ENCODE measurements around the gene PIK3R5. TPM values are rescaled to one million over a fixed set of nuclear protein-coding genes. Genes with fewer than 3 reads are reported as not detected.

Gene PIK3R5
- total RNA-seq, 1 experiment from 2014 or later, result 5.9 TPM

DNA sequence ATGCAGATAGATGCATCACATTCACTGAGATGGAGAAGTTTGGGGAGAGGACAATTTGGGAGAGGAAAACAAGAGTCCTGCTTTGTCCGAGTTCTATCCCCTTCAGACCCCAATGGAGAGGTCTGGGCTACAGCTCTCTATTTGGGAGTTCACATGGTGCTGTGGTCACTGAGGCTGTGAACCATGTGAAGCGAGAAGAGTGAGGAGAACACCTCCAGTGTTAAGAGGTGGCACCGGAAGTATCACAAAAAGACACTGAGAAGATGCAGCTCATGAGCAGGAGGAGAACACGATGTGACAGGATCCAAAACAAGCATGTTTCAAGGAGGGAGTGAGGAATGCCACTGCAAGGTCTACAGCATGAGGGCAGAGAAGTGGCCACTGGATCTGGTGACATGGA lies 39.7 kb downstream of the PIK3R5 start (continued):
- TF ChIP-seq, protein P1, sequence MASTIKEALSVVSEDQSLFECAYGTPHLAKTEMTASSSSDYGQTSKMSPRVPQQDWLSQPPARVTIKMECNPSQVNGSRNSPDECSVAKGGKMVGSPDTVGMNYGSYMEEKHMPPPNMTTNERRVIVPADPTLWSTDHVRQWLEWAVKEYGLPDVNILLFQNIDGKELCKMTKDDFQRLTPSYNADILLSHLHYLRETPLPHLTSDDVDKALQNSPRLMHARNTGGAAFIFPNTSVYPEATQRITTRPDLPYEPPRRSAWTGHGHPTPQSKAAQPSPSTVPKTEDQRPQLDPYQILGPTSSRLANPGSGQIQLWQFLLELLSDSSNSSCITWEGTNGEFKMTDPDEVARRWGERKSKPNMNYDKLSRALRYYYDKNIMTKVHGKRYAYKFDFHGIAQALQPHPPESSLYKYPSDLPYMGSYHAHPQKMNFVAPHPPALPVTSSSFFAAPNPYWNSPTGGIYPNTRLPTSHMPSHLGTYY (CRISPR knock-in tag; IDR thresholded peaks at IDR 0.05), result no peak

DNA sequence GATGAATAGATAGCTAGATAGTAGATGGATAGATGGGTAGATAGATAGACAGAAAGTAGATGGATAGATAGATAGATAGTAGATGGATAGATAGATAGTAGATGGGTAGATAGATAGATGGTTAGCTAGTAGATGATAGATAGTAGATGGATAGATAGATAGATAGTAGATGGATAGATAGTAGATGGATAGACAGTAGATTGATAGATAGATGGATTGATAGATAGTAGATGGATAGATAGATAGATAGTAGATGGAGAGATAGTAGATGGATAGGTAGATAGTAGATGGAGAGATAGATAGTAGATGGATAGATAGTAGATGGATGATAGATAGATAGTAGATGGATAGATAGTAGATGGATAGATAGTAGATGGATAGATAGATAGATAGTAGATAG lies 40.4 kb downstream of the PIK3R5 start:
- Mint-ChIP-seq H3K4me1 (no peaks in the 10 kb centered on the region), H3K36me3 (peaks cover 12% of the 10 kb centered on the region), H3K27me3 (ENCODE audit: low read depth) (peaks cover 10% of the 10 kb centered on the region), H3K9me3 (peaks cover 31% of the 10 kb centered on the region), H3K27ac (no peak overlapping the region), H3K4me3 (no peak overlapping the region)
- ChIA-PET POLR2A (no interaction called here), CTCF (no interaction called here)
- no peak for TF ChIP-seq ZNF232 (CRISPR knock-in tag; IDR thresholded peaks at IDR 0.05)
- no peak for TF ChIP-seq ATF1 (CRISPR knock-in tag; IDR thresholded peaks at IDR 0.05)
- no peak for TF ChIP-seq JUN (CRISPR knock-in tag; IDR thresholded peaks at IDR 0.05)
- TF ChIP-seq, protein P2, sequence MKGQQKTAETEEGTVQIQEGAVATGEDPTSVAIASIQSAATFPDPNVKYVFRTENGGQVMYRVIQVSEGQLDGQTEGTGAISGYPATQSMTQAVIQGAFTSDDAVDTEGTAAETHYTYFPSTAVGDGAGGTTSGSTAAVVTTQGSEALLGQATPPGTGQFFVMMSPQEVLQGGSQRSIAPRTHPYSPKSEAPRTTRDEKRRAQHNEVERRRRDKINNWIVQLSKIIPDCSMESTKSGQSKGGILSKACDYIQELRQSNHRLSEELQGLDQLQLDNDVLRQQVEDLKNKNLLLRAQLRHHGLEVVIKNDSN (CRISPR knock-in tag; IDR thresholded peaks at IDR 0.05), result no peak
- TF ChIP-seq, protein P3, sequence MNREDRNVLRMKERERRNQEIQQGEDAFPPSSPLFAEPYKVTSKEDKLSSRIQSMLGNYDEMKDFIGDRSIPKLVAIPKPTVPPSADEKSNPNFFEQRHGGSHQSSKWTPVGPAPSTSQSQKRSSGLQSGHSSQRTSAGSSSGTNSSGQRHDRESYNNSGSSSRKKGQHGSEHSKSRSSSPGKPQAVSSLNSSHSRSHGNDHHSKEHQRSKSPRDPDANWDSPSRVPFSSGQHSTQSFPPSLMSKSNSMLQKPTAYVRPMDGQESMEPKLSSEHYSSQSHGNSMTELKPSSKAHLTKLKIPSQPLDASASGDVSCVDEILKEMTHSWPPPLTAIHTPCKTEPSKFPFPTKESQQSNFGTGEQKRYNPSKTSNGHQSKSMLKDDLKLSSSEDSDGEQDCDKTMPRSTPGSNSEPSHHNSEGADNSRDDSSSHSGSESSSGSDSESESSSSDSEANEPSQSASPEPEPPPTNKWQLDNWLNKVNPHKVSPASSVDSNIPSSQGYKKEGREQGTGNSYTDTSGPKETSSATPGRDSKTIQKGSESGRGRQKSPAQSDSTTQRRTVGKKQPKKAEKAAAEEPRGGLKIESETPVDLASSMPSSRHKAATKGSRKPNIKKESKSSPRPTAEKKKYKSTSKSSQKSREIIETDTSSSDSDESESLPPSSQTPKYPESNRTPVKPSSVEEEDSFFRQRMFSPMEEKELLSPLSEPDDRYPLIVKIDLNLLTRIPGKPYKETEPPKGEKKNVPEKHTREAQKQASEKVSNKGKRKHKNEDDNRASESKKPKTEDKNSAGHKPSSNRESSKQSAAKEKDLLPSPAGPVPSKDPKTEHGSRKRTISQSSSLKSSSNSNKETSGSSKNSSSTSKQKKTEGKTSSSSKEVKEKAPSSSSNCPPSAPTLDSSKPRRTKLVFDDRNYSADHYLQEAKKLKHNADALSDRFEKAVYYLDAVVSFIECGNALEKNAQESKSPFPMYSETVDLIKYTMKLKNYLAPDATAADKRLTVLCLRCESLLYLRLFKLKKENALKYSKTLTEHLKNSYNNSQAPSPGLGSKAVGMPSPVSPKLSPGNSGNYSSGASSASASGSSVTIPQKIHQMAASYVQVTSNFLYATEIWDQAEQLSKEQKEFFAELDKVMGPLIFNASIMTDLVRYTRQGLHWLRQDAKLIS (CRISPR knock-in tag; IDR thresholded peaks at IDR 0.05; ENCODE audit: borderline replicate concordance), result no peak
- TF ChIP-seq, protein P4, sequence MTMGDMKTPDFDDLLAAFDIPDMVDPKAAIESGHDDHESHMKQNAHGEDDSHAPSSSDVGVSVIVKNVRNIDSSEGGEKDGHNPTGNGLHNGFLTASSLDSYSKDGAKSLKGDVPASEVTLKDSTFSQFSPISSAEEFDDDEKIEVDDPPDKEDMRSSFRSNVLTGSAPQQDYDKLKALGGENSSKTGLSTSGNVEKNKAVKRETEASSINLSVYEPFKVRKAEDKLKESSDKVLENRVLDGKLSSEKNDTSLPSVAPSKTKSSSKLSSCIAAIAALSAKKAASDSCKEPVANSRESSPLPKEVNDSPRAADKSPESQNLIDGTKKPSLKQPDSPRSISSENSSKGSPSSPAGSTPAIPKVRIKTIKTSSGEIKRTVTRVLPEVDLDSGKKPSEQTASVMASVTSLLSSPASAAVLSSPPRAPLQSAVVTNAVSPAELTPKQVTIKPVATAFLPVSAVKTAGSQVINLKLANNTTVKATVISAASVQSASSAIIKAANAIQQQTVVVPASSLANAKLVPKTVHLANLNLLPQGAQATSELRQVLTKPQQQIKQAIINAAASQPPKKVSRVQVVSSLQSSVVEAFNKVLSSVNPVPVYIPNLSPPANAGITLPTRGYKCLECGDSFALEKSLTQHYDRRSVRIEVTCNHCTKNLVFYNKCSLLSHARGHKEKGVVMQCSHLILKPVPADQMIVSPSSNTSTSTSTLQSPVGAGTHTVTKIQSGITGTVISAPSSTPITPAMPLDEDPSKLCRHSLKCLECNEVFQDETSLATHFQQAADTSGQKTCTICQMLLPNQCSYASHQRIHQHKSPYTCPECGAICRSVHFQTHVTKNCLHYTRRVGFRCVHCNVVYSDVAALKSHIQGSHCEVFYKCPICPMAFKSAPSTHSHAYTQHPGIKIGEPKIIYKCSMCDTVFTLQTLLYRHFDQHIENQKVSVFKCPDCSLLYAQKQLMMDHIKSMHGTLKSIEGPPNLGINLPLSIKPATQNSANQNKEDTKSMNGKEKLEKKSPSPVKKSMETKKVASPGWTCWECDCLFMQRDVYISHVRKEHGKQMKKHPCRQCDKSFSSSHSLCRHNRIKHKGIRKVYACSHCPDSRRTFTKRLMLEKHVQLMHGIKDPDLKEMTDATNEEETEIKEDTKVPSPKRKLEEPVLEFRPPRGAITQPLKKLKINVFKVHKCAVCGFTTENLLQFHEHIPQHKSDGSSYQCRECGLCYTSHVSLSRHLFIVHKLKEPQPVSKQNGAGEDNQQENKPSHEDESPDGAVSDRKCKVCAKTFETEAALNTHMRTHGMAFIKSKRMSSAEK (CRISPR knock-in tag; IDR thresholded peaks at IDR 0.05; ENCODE audit: borderline replicate concordance), result no peak
- TF ChIP-seq, protein P5, sequence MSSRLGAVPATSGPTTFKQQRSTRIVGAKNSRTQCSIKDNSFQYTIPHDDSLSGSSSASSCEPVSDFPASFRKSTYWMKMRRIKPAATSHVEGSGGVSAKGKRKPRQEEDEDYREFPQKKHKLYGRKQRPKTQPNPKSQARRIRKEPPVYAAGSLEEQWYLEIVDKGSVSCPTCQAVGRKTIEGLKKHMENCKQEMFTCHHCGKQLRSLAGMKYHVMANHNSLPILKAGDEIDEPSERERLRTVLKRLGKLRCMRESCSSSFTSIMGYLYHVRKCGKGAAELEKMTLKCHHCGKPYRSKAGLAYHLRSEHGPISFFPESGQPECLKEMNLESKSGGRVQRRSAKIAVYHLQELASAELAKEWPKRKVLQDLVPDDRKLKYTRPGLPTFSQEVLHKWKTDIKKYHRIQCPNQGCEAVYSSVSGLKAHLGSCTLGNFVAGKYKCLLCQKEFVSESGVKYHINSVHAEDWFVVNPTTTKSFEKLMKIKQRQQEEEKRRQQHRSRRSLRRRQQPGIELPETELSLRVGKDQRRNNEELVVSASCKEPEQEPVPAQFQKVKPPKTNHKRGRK (CRISPR knock-in tag; IDR thresholded peaks at IDR 0.05; ENCODE audit: borderline replicate concordance), result no peak
- TF ChIP-seq, protein P6, sequence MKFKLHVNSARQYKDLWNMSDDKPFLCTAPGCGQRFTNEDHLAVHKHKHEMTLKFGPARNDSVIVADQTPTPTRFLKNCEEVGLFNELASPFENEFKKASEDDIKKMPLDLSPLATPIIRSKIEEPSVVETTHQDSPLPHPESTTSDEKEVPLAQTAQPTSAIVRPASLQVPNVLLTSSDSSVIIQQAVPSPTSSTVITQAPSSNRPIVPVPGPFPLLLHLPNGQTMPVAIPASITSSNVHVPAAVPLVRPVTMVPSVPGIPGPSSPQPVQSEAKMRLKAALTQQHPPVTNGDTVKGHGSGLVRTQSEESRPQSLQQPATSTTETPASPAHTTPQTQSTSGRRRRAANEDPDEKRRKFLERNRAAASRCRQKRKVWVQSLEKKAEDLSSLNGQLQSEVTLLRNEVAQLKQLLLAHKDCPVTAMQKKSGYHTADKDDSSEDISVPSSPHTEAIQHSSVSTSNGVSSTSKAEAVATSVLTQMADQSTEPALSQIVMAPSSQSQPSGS (CRISPR knock-in tag; IDR thresholded peaks at IDR 0.05; ENCODE audit: borderline replicate concordance, low read depth), result no peak
- TF ChIP-seq, protein P7, sequence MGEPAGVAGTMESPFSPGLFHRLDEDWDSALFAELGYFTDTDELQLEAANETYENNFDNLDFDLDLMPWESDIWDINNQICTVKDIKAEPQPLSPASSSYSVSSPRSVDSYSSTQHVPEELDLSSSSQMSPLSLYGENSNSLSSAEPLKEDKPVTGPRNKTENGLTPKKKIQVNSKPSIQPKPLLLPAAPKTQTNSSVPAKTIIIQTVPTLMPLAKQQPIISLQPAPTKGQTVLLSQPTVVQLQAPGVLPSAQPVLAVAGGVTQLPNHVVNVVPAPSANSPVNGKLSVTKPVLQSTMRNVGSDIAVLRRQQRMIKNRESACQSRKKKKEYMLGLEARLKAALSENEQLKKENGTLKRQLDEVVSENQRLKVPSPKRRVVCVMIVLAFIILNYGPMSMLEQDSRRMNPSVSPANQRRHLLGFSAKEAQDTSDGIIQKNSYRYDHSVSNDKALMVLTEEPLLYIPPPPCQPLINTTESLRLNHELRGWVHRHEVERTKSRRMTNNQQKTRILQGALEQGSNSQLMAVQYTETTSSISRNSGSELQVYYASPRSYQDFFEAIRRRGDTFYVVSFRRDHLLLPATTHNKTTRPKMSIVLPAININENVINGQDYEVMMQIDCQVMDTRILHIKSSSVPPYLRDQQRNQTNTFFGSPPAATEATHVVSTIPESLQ (CRISPR knock-in tag; IDR thresholded peaks at IDR 0.05), result no peak
- no peak for TF ChIP-seq EMX1 (CRISPR knock-in tag; IDR thresholded peaks at IDR 0.05)
- TF ChIP-seq ZNF671 (CRISPR knock-in tag; IDR thresholded peaks at IDR 0.05), result no peak
- ATAC-seq, result no peak
- no peak for DNase-seq (ENCODE audit: low spot score)

Data from WTC11 (cell line).